Esophagus squamous epithelium (tissue), 4 donors: Measurements from ENCODE around the gene ACAA2.

Experiments used
- CTCF ChIP-seq, 6 experiments: fragments of 450-650 bp in 4 of 6; fragments of 200-600 bp in 2 of 6; sonication (generic) in 2 of 6; IDR thresholded peaks; one replicate each; pipeline ENCODE4 v1.5.1; 2016 to 2019; ENCODE audit warnings: antibody characterized with exemption in 6 of 6, mild to moderate bottlenecking in 4 of 6, moderate library complexity in 4 of 6
- POLR2A ChIP-seq, 4 donors: fragments of 450-650 bp; IDR thresholded peaks; one replicate each; pipeline ENCODE4 v1.6.1; 2017; ENCODE audit warnings: antibody characterized with exemption in 4 of 4, mild to moderate bottlenecking in 4 of 4, moderate library complexity in 3 of 4

GRCh38 chr18:49798001-49798400, 15.3 kb downstream of the ACAA2 start:
- TF ChIP-seq POLR2A (IDR thresholded peaks at IDR 0.05), result no peak
- no peak for TF ChIP-seq CTCF (IDR thresholded peaks at IDR 0.05)
